Stimulated activated CD4-positive, alpha-beta T cell treated with anti-CD3 and anti-CD28 coated beads, Interleukin-2, amount 100 ng/mL, for 4 hours (primary cell): ENCODE data around the gene C20orf96.
"Not testable (repeated sequence)": the region's sequence is repeated elsewhere in the genome, so short reads cannot be mapped to it uniquely, and the experiment has no call there.

ENCODE experiments used
- DNase-seq: peaks from one replicate; pipeline ENCODE4 v3.0.0-alpha.2; 2020; ENCODE audit warnings: low read depth

The C20orf96 gene

GRCh38 chr20:278607-279571, 11.7 kb downstream of the C20orf96 start:
- DNase-seq: no peak

DNA sequence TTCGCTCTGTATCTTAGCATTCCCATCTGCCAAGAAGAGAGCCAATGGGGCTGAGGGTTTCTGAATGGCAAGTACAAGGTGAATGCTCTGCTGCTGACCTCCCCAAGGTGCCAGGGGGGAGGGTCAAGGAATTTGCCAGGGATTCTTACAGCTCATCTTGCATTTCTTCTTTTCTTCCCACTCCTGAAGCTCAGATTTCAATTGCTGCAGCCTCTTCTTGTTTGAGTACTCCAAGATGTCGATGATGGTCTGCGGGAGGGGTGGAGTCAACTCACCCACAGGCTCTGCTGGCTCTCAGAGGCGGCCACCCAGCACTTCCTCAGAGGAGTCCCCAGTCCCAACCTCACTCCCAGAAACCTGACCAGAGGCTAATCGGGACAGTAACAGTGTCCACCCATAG, 12.4 kb downstream of the C20orf96 start:
- no peak for DNase-seq

- DNase-seq: no peak
These were observed 13.1 kb downstream of the C20orf96 start for GRCh38 chr20:277496-277781.

- no peak for DNase-seq
These were observed 13.7 kb downstream of the C20orf96 start for GRCh38 chr20:276620-277495.

GRCh38 chr20:275791-276190, 14.8 kb downstream of the C20orf96 start:
- DNase-seq: no peak

DNA sequence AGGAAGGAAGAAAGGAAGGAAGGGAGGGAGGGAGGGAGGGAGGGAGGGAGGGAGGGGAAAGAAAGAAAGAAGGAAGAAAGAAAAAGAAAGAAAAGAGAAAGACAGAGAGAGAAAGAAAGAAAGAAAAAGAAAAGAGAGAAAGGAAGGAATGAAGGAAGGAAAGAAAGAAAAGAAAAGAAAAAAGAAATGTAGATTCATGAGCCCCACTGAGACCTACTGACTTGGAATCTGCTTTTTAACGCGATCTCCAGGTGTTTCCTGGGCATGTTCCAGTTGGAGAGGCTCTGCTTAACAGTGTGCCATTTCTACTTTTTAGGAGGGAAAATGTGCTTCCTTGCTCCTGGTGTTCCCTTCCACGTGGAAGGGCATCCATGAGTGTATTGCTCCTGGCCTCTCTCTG, 16.7 kb downstream of the C20orf96 start:
- no peak for DNase-seq

DNA sequence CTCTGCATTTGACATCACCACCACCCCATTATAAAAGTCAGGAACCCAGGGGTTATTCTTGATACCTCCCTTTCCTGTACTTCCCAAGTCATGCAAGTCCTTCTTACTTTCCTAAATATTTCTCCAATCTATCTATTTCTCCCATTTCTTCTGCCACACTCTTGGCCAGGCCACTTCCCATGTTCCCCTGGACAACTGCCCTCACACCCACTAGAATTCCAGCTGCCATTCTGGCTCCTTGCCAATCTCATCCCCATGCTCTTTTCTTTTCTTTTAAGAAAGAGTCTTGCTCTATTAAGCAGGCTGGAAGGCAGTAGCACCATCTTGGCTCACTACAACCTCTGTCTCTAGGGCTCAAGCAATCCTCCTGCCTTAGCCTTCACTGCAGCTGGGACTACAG, 17.8 kb downstream of the C20orf96 start:
- DNase-seq: no peak

GRCh38 chr20:271528-271927, 19.0 kb downstream of the C20orf96 start:
- DNase-seq: no peak

GRCh38 chr20:271069-271468, 19.5 kb downstream of the C20orf96 start:
- DNase-seq: no peak

DNA sequence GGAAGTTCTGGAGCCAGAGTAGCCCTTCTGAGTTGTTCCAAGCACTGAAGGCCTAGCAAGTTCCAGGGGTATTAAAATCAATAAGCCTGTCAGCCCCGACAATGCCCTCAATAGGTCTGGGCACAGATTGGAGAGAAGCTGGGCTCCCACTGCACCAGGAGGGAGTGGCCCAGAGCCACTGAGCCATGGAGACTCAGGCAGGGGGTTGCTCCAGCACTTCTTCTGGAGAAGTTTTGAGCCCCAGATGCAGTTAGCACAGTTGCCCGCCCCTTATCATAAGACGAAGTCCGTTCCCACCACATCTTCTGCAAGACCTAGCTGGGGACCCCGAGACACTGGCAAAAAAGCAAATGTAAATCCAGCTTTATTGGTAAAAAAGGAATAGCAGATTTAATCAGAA, 20.0 kb downstream of the C20orf96 start:
- no peak for DNase-seq

- peak; percentile 80 for DNase-seq
These were observed 23.7 kb downstream of the C20orf96 start for GRCh38 chr20:266596-267562.

DNA sequence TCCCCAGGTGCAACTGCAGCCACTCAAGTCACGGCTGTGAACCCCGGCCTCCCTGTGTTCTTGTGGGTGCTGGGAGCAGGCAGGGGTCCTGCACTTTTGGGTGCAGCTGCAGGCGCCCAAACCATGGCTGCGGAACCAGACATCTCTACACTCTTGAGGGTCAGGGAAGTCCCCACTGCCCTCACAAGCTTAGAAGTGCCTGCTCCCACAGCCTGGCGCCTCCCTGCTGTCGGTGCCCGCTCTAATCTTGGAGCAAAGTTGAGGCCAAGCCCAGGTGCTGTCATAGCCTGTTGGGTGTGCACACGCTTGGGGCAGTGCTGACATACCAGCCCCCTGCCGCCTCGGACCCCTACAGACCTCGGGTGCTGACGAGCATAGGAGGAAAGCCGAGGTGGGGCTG, 26.8 kb downstream of the C20orf96 start:
- no peak for DNase-seq

- no peak for DNase-seq
These were observed 30.6 kb downstream of the C20orf96 start for GRCh38 chr20:259981-260380.

GRCh38 chr20:258963-259362, 31.6 kb downstream of the C20orf96 start:
- no peak for DNase-seq

- no peak for DNase-seq
These were observed 32.2 kb downstream of the C20orf96 start for GRCh38 chr20:258269-258858.

DNA sequence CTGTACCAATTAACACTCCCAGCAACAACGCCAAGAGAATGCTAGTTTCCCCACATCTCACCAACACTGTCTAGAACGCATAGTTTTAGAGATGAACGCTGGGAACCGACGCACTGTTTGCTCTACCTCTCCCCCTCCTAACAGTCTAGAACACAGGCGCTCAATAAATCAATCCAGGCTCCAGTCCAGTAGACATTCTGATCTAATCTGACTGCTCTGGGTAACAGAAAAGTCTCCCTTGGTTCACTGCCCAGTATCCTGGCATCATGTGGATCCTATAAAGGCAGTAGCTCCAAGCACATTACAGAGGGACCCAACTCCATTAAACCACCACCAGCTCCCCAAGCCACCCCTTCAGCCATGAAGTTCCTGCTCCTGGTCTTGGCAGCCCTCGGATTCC, 33.1 kb downstream of the C20orf96 start, which contains the start of gene DEFB132:
Gene DEFB132, plus strand, starts transcription at position 306 of the 400 bp plus-strand sequence. Its CDS starts 55 bp downstream, at position 361.
- no peak for DNase-seq

GRCh38 chr20:253447-253846, 37.1 kb downstream of the C20orf96 start:
- not testable (repeated sequence) for DNase-seq

GRCh38 chr20:252801-253200, 37.7 kb downstream of the C20orf96 start:
- no peak for DNase-seq

GRCh38 chr20:251354-251753, 39.2 kb downstream of the C20orf96 start:
- no peak for DNase-seq

DNA sequence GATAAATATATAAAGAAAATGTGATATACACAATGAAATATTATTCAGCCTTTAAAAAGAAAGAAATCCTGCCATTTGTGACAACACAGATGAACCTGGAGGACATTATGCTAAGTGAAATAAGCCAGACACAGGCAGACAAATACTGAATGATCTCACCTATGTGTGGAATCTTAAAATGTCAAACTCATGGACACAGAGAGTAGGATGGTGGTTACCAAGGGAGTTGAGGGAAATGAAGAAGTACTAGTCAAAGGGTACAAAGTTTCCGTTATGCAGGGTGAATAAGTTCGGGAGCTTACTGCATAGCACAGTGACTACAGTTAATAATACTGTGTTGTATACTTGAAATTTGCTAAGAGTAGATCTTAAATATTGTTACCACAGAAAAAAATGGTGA, 47.6 kb downstream of the C20orf96 start:
- DNase-seq: no peak

GRCh38 chr20:237929-238328, 52.6 kb downstream of the C20orf96 start:
- no peak for DNase-seq
